ENCODE measurements around the gene PECR. TPM values are rescaled to one million over a fixed set of nuclear protein-coding genes. Genes with fewer than 3 reads are reported as not detected.

PECR gene
- total and polyA plus RNA-seq, 4 donors, result 31.8 to 152 (median 65.5) TPM

- WGBS, result 92% methylated on average over 2 of the region's 2 CpGs
Measured at GRCh38 chr2:216049452-216049851, 32.2 kb downstream of the PECR start.

DNA sequence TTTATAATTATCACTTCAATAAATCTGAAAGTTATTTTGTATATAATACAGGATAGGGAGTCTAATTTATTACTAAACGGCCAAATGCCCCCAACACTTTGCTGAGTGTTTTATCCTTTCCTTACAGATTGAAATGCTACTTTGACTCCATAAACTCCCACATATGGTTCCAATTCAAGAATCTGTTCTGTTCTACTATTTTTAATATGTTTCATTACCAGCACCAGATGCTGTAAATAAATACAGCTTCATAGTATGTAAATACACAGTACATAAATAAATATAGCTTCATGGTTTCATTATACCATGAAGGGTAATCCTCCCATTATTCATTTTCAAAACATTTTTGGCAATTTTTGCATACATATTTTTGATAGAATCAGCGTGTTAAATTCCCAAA lies 34.2 kb downstream of the PECR start:
- 96% methylated on average over 2 of the region's 2 CpGs for WGBS
- Histone ChIP-seq H3K9ac (ENCODE audit: low read depth in 1 of 2, low read length in 2 of 2) (no peak overlapping the region), H3K4me1 (ENCODE audit: control insufficient read depth in 4 of 4, insufficient read depth in 4 of 4, low read length in 3 of 4) (no peaks in the 10 kb centered on the region), H3K9me3 (ENCODE audit: control insufficient read depth in 4 of 4, low read length in 3 of 4) (no peaks in the 10 kb centered on the region), H3K36me3 (ENCODE audit: control insufficient read depth in 4 of 4, insufficient read depth in 3 of 4, low read depth in 1 of 4, low read length in 3 of 4) (peaks cover 9 to 60% (median 41%) of the 10 kb centered on the region in 4 donors), H3K27me3 (ENCODE audit: control insufficient read depth in 4 of 4, insufficient read depth in 4 of 4, low read length in 3 of 4) (no peaks in the 10 kb centered on the region), H3K27ac (ENCODE audit: low read depth in 1 of 2, low read length in 2 of 2) (no peak overlapping the region), H3K4me3 (ENCODE audit: low read depth in 1 of 3, low read length in 3 of 3) (no peak overlapping the region)
- TF ChIP-seq, protein P1, sequence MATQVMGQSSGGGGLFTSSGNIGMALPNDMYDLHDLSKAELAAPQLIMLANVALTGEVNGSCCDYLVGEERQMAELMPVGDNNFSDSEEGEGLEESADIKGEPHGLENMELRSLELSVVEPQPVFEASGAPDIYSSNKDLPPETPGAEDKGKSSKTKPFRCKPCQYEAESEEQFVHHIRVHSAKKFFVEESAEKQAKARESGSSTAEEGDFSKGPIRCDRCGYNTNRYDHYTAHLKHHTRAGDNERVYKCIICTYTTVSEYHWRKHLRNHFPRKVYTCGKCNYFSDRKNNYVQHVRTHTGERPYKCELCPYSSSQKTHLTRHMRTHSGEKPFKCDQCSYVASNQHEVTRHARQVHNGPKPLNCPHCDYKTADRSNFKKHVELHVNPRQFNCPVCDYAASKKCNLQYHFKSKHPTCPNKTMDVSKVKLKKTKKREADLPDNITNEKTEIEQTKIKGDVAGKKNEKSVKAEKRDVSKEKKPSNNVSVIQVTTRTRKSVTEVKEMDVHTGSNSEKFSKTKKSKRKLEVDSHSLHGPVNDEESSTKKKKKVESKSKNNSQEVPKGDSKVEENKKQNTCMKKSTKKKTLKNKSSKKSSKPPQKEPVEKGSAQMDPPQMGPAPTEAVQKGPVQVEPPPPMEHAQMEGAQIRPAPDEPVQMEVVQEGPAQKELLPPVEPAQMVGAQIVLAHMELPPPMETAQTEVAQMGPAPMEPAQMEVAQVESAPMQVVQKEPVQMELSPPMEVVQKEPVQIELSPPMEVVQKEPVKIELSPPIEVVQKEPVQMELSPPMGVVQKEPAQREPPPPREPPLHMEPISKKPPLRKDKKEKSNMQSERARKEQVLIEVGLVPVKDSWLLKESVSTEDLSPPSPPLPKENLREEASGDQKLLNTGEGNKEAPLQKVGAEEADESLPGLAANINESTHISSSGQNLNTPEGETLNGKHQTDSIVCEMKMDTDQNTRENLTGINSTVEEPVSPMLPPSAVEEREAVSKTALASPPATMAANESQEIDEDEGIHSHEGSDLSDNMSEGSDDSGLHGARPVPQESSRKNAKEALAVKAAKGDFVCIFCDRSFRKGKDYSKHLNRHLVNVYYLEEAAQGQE (IDR thresholded peaks at IDR 0.05), result no peak
- TF ChIP-seq YY1 (IDR thresholded peaks at IDR 0.05), result no peak
- no peak for TF ChIP-seq ZBTB33 (IDR thresholded peaks at IDR 0.05)
- TF ChIP-seq HNF4G (IDR thresholded peaks at IDR 0.05), result no peak
- TF ChIP-seq TAF1 (conservative IDR thresholded peaks at IDR 0.05), result no peak
- no peak for DNase-seq (ENCODE audit: low spot score)

More at GRCh38 chr2:216049452-216049851, 32.2 kb downstream of the PECR start:
- no peak overlapping the region for H3K4me3 ChIP-seq (ENCODE audit: low read depth in 1 of 3, low read length in 3 of 3)
- no peaks in the 10 kb centered on the region for H3K9me3 ChIP-seq (ENCODE audit: control insufficient read depth in 4 of 4, low read length in 3 of 4)
- no peaks in the 10 kb centered on the region for H3K4me1 ChIP-seq (ENCODE audit: control insufficient read depth in 4 of 4, insufficient read depth in 4 of 4, low read length in 3 of 4)
- TF ChIP-seq RXRA (IDR thresholded peaks at IDR 0.05) (no peak), RAD21 (IDR thresholded peaks at IDR 0.05) (no peak), NR2F2 (IDR thresholded peaks at IDR 0.05) (no peak), YY1 (IDR thresholded peaks at IDR 0.05) (no peak), JUND (IDR thresholded peaks at IDR 0.05) (no peak), ZBTB33 (IDR thresholded peaks at IDR 0.05) (no peak), EGR1 (IDR thresholded peaks at IDR 0.05; ENCODE audit: low read depth in 2 of 2) (no peak), FOXA1 (IDR thresholded peaks at IDR 0.05) (no peak), HNF4A (conservative IDR thresholded peaks at IDR 0.05) (no peak), TAF1 (conservative IDR thresholded peaks at IDR 0.05) (no peak), SP1 (IDR thresholded peaks at IDR 0.05) (no peak)
- TF ChIP-seq, protein P2, sequence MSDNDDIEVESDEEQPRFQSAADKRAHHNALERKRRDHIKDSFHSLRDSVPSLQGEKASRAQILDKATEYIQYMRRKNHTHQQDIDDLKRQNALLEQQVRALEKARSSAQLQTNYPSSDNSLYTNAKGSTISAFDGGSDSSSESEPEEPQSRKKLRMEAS (IDR thresholded peaks at IDR 0.05), result no peak
- TF ChIP-seq, protein P3, sequence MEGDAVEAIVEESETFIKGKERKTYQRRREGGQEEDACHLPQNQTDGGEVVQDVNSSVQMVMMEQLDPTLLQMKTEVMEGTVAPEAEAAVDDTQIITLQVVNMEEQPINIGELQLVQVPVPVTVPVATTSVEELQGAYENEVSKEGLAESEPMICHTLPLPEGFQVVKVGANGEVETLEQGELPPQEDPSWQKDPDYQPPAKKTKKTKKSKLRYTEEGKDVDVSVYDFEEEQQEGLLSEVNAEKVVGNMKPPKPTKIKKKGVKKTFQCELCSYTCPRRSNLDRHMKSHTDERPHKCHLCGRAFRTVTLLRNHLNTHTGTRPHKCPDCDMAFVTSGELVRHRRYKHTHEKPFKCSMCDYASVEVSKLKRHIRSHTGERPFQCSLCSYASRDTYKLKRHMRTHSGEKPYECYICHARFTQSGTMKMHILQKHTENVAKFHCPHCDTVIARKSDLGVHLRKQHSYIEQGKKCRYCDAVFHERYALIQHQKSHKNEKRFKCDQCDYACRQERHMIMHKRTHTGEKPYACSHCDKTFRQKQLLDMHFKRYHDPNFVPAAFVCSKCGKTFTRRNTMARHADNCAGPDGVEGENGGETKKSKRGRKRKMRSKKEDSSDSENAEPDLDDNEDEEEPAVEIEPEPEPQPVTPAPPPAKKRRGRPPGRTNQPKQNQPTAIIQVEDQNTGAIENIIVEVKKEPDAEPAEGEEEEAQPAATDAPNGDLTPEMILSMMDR (IDR thresholded peaks at IDR 0.05; ENCODE audit: low read depth, low read length, missing input control), result no peak
- TF ChIP-seq, protein P1 (IDR thresholded peaks at IDR 0.05), result no peak
- DNase-seq (ENCODE audit: low spot score), result no peak
- no peak overlapping the region for H3K27ac ChIP-seq (ENCODE audit: low read depth in 1 of 2, low read length in 2 of 2)
- peaks cover 4 to 47% (median 29%) of the 10 kb centered on the region in 4 donors for H3K36me3 ChIP-seq (ENCODE audit: control insufficient read depth in 4 of 4, insufficient read depth in 3 of 4, low read depth in 1 of 4, low read length in 3 of 4)
- no peaks in the 10 kb centered on the region for H3K27me3 ChIP-seq (ENCODE audit: control insufficient read depth in 4 of 4, insufficient read depth in 4 of 4, low read length in 3 of 4)
- H3K9ac ChIP-seq (ENCODE audit: low read depth in 1 of 2, low read length in 2 of 2), result no peak overlapping the region

Measured in liver (tissue), 9 donors.